ENCODE results near the gene IFITM1.
"Not testable (repeated sequence)": the region's sequence is repeated elsewhere in the genome, so short reads cannot be mapped to it uniquely, and the experiment has no call there.

Gene IFITM1

GRCh38 chr11:358129-358800 lies 44.4 kb downstream of the IFITM1 start:
- Mint-ChIP-seq H3K27ac (ENCODE audit: low read depth) (no peak overlapping the region), H3K4me1 (peaks cover 17% of the 10 kb centered on the region), H3K4me3 (no peak overlapping the region), H3K36me3 (ENCODE audit: insufficient read depth) (peaks cover 4% of the 10 kb centered on the region), H3K27me3 (no peaks in the 10 kb centered on the region), H3K9me3 (no peaks in the 10 kb centered on the region)
- ATAC-seq (replicated peaks; ENCODE audit: extremely low read depth, poor library complexity, severe bottlenecking): no peak
- no peak for DNase-seq (ENCODE audit: low spot score in 2 of 2)

GRCh38 chr11:359181-359714 lies 45.4 kb downstream of the IFITM1 start:
- peak; percentile 79 for ATAC-seq (replicated peaks; ENCODE audit: extremely low read depth, poor library complexity, severe bottlenecking)
- Mint-ChIP-seq H3K36me3 (ENCODE audit: insufficient read depth) (peaks cover 4% of the 10 kb centered on the region), H3K9me3 (no peaks in the 10 kb centered on the region), H3K27me3 (no peaks in the 10 kb centered on the region), H3K27ac (ENCODE audit: low read depth) (peak overlapping the region; percentile 94), H3K4me1 (peaks cover 14% of the 10 kb centered on the region), H3K4me3 (peak overlapping the region; percentile 41)
- peak in 1 of 2 donors; percentile 55 for DNase-seq (ENCODE audit: low spot score in 2 of 2)

DNA sequence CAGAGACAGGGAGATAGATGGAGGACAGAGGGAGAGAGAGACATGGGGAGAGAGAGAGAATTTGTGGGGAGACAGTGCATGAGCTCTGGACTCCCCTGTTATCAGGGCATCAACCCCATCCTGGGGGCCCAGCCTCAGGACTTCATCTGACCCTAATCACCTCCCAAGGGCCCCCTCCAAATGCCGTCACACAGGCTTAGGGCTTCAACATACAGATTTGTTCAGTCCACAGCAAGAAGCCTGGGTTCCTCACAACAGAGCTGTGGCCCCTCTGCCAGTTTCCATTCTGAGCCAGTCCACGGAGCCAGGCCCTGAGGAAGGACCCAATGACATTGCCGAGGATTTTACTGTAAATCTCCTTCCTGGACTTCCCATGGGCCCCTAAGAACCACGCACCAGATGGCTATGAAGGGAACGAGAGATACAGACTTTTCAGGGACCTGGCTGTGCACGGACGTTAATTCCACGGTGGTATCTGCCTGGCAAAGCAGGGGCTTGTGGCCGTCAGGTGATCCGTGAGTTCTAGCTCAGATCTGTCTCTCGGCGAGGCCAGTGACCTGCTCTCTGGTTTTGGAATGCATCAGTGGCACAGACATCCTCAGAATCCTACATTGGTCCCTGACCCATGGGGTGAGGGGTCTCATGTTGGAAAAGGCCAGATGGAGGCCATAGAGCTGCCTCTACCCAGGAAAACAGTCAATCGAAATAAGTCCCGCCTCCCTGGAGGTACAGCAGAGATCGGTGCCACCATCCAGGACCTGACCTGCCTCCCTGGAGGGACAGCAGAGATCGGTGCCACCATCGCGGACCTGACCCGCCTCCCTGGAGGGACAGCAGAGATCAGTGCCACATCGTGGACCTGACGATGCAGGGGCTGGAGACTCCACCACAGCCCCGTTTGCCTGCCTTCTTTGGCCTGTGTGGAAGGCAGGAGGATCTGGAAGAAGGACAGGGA lies 46.8 kb downstream of the IFITM1 start:
- Mint-ChIP-seq H3K27me3 (no peaks in the 10 kb centered on the region), H3K27ac (ENCODE audit: low read depth) (peak overlapping the region; percentile 94), H3K36me3 (ENCODE audit: insufficient read depth) (peaks cover under 1% of the 10 kb centered on the region), H3K9me3 (no peaks in the 10 kb centered on the region), H3K4me1 (peaks cover 20% of the 10 kb centered on the region), H3K4me3 (no peak overlapping the region)
- no peak for ATAC-seq (replicated peaks; ENCODE audit: extremely low read depth, poor library complexity, severe bottlenecking)
- DNase-seq (ENCODE audit: low spot score in 2 of 2): no peak

DNA sequence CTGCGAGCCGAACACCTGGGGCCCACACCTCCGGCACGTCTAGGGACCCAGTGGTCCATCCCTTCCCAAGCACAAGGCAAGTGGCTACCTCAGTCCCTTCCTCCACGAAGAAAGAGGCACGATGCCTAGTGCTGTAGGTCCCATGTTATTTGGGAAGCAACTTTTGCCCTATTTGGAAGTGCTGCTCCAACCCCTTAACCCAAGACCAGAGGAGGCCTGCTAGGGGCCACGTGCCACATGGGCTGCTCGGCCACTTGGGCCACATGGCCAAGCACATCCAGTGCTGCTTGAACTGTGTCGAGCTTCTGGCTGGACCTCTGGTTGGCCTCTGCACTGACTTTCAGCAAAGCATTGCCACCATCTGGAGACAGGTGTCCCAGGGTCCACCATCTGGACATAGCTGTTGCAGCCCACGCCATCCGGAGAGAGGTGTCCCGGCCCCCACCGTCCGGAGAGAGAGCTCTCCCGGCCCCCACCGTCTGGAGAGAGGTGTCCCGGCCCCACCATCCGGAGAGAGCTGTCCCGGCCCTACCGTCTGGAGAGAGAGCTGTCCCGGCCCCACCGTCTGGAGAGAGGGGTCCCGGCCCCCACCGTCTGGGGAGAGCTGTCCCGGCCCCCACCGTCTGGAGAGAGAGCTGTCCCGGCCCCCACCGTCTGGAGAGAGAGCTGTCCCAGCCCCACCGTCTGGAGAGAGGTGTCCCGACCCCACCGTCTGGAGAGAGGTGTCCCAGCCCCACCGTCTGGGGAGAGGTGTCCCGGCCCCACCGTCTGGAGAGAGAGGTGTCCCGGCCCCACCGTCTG lies 49.0 kb downstream of the IFITM1 start:
- H3K9me3 Mint-ChIP-seq: no peaks in the 10 kb centered on the region
- no peaks in the 10 kb centered on the region for H3K36me3 Mint-ChIP-seq (ENCODE audit: insufficient read depth)
- peaks cover 21% of the 10 kb centered on the region for H3K4me1 Mint-ChIP-seq
- DNase-seq (ENCODE audit: low spot score in 2 of 2): no peak
- peaks cover 15% of the 10 kb centered on the region for H3K27me3 Mint-ChIP-seq
- no peak overlapping the region for H3K4me3 Mint-ChIP-seq
- ATAC-seq (replicated peaks; ENCODE audit: extremely low read depth, poor library complexity, severe bottlenecking): no peak
- H3K27ac Mint-ChIP-seq (ENCODE audit: low read depth): no peak overlapping the region

GRCh38 chr11:363443-363805 lies 49.6 kb downstream of the IFITM1 start:
- ATAC-seq (replicated peaks; ENCODE audit: extremely low read depth, poor library complexity, severe bottlenecking); H3K4me3 Mint-ChIP-seq; DNase-seq (ENCODE audit: low spot score in 2 of 2); H3K27ac Mint-ChIP-seq (ENCODE audit: low read depth); H3K9me3 Mint-ChIP-seq; H3K36me3 Mint-ChIP-seq (ENCODE audit: insufficient read depth): not testable (repeated sequence)
- Mint-ChIP-seq H3K27me3 (peaks cover 21% of the 10 kb centered on the region), H3K4me1 (peaks cover 27% of the 10 kb centered on the region)

GRCh38 chr11:363948-364761 lies 50.3 kb downstream of the IFITM1 start:
- DNase-seq (ENCODE audit: low spot score in 2 of 2) (peak; percentile 66 to 75), ATAC-seq (replicated peaks; ENCODE audit: extremely low read depth, poor library complexity, severe bottlenecking) (peak; percentile 81)
- peaks cover 27% of the 10 kb centered on the region for H3K27me3 Mint-ChIP-seq
- peak overlapping the region; percentile 23 for H3K4me3 Mint-ChIP-seq
- H3K27ac Mint-ChIP-seq (ENCODE audit: low read depth): peak overlapping the region; percentile 74
- peaks cover 30% of the 10 kb centered on the region for H3K4me1 Mint-ChIP-seq
- H3K36me3 Mint-ChIP-seq (ENCODE audit: insufficient read depth): peaks cover 3% of the 10 kb centered on the region
- H3K9me3 Mint-ChIP-seq: no peaks in the 10 kb centered on the region
